Measurements from ENCODE around the gene KDSR. TPM values are rescaled to one million over a fixed set of nuclear protein-coding genes. Genes with fewer than 3 reads are reported as not detected.

Gene KDSR
- total and polyA plus RNA-seq, 2 of the 13 experiments (the other 11 are each of a cell fraction or from before 2014, with no cell fraction given): 10.4 to 20.9 TPM

GRCh38 chr18:63367053-63367953 is at the start of gene KDSR (continued):
- no peak for TF ChIP-seq DZIP1 (CRISPR knock-in tag; IDR thresholded peaks at IDR 0.05)
- TF ChIP-seq HDAC1 (CRISPR knock-in tag; IDR thresholded peaks at IDR 0.05): 0 out of 2 replicates have a peak, but pooled peaks have one; percentile 29
- TF ChIP-seq NFAT5 (CRISPR knock-in tag; IDR thresholded peaks at IDR 0.05): peak; percentile 29; the same call in 1 of the 2 replicates
- peak; percentile 35; the same call in 1 of the 2 replicates for TF ChIP-seq ZNF619 (CRISPR knock-in tag; IDR thresholded peaks at IDR 0.05)
- peak; percentile 28 for TF ChIP-seq HNRNPK (IDR thresholded peaks at IDR 0.05; ENCODE audit: low read depth, low read length, poor library complexity, severe bottlenecking)
- 0 out of 2 replicates have a peak, but pooled peaks have one; percentile 20 for TF ChIP-seq LBX2 (CRISPR knock-in tag; IDR thresholded peaks at IDR 0.05; ENCODE audit: borderline replicate concordance)
- peak; percentile 13; the same call in 1 of the 2 replicates for TF ChIP-seq GMEB2 (CRISPR knock-in tag; IDR thresholded peaks at IDR 0.05; ENCODE audit: low read depth)
- TF ChIP-seq EED (CRISPR knock-in tag; IDR thresholded peaks at IDR 0.05): peak; percentile 58; the same call in 1 of the 2 replicates
- peak; percentile 62; the same call in 1 of the 2 replicates for TF ChIP-seq ISL2 (CRISPR knock-in tag; IDR thresholded peaks at IDR 0.05)
- peak; percentile 63 to 83; a peak in 2 of 4 replicates for TF ChIP-seq HMGXB4 (CRISPR knock-in tag; IDR thresholded peaks at IDR 0.05; ENCODE audit: borderline replicate concordance in 1 of 2, low read depth in 1 of 2)
- peak; percentile 74 for TF ChIP-seq HOXA3 (CRISPR knock-in tag; IDR thresholded peaks at IDR 0.05)
- TF ChIP-seq ELF3 (CRISPR knock-in tag; IDR thresholded peaks at IDR 0.05): peak; percentile 69

Measured in HepG2 (cell line).